DND-41 (cell line): ENCODE data around the gene MAB21L3.

Source experiments
- EZH2 ChIP-seq: IDR thresholded peaks from 3 replicates; pipeline ENCODE4 v1.6.1; 2012; ENCODE audit warnings: borderline replicate concordance, low read depth, mild to moderate bottlenecking, moderate library complexity, low read length, inconsistent platforms; ENCODE audit not compliant: severe bottlenecking
- TF ChIP-seq, protein P1 (sequence below): IDR thresholded peaks from 2 replicates; pipeline ENCODE4 v1.5.1; 2012; ENCODE audit warnings: borderline replicate concordance, low read length, moderate library complexity, mild to moderate bottlenecking; ENCODE audit not compliant: poor library complexity, severe bottlenecking; ENCODE audit errors: extremely low read depth

DNA sequence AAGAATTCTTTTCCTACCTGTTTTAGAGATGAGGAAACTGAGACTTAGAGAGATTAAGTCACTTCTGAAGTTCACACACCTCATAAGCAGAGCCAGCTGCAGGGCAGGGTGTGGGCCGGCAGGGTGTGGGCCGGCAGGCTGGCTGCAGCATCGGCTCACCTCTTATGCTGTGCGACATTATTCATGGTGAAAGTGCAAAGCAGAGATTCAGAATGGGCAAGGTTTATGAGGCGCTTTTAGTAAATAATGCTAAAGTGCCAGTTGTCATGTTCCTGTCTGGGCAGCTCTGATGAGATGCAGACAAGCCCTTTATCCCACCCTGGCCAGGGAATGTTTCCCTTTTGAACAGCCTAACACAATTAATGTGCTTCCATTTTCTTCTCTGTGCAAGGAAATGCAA is 14.6 kb downstream of the MAB21L3 start:
- TF ChIP-seq, protein P1, sequence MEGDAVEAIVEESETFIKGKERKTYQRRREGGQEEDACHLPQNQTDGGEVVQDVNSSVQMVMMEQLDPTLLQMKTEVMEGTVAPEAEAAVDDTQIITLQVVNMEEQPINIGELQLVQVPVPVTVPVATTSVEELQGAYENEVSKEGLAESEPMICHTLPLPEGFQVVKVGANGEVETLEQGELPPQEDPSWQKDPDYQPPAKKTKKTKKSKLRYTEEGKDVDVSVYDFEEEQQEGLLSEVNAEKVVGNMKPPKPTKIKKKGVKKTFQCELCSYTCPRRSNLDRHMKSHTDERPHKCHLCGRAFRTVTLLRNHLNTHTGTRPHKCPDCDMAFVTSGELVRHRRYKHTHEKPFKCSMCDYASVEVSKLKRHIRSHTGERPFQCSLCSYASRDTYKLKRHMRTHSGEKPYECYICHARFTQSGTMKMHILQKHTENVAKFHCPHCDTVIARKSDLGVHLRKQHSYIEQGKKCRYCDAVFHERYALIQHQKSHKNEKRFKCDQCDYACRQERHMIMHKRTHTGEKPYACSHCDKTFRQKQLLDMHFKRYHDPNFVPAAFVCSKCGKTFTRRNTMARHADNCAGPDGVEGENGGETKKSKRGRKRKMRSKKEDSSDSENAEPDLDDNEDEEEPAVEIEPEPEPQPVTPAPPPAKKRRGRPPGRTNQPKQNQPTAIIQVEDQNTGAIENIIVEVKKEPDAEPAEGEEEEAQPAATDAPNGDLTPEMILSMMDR = no peak
- TF ChIP-seq EZH2 = no peak
